NCI-H2107 (cell line): ENCODE measurements around the gene GNPDA2.
"Not testable (repeated sequence)": the region's sequence is repeated elsewhere in the genome, so short reads cannot be mapped to it uniquely, and the experiment has no call there.

Source experiments
- DNase-seq: peaks from one replicate; lab custom pipeline; 2025; lab: John Stamatoyannopoulos, UW

The GNPDA2 gene

GRCh38 chr4:44726038-44726871 lies at the start of gene GNPDA2:
TSS of gene GNPDA2 (minus strand) at chr4:44726556. CDS start at chr4:44722207, 4,349 bp downstream.
- DNase-seq = peak; percentile 70

GRCh38 chr4:44772340-44772739 lies 46.0 kb upstream of the GNPDA2 start:
- no peak for DNase-seq

- DNase-seq = no peak
Observed at GRCh38 chr4:44771789-44772188, 45.4 kb upstream of the GNPDA2 start.

- no peak for DNase-seq
Observed at GRCh38 chr4:44766453-44766852, 40.1 kb upstream of the GNPDA2 start.

GRCh38 chr4:44765116-44765515 lies 38.8 kb upstream of the GNPDA2 start:
- no peak for DNase-seq

GRCh38 chr4:44761306-44761705 lies 35.0 kb upstream of the GNPDA2 start:
- DNase-seq = no peak

- DNase-seq = no peak
Observed at GRCh38 chr4:44760142-44760898, 34.0 kb upstream of the GNPDA2 start.

- no peak for DNase-seq
Observed at GRCh38 chr4:44756559-44756958, 30.2 kb upstream of the GNPDA2 start.

- no peak for DNase-seq
Observed at GRCh38 chr4:44740201-44740600, 13.8 kb upstream of the GNPDA2 start.

GRCh38 chr4:44738615-44739014 lies 12.3 kb upstream of the GNPDA2 start:
- no peak for DNase-seq

GRCh38 chr4:44736900-44737299 lies 10.5 kb upstream of the GNPDA2 start:
- no peak for DNase-seq

GRCh38 chr4:44728694-44729093 lies 2.3 kb upstream of the GNPDA2 start:
- DNase-seq = not testable (repeated sequence)

GRCh38 chr4:44727471-44727870 lies 1.1 kb upstream of the GNPDA2 start:
- no peak for DNase-seq

GRCh38 chr4:44725726-44726037 lies 674 bp downstream of the GNPDA2 start:
- DNase-seq = no peak

GRCh38 chr4:44725166-44725565 lies 1.2 kb downstream of the GNPDA2 start:
- DNase-seq = no peak

- DNase-seq = no peak
Observed at GRCh38 chr4:44722001-44722400, 4.4 kb downstream of the GNPDA2 start.

GRCh38 chr4:44720371-44720770 lies 6.0 kb downstream of the GNPDA2 start:
- no peak for DNase-seq

GRCh38 chr4:44716597-44716996 lies 9.8 kb downstream of the GNPDA2 start:
- DNase-seq = no peak

GRCh38 chr4:44713125-44713524 lies 13.2 kb downstream of the GNPDA2 start:
- DNase-seq = no peak

- DNase-seq = no peak
Observed at GRCh38 chr4:44704673-44705072, 21.7 kb downstream of the GNPDA2 start.

GRCh38 chr4:44701037-44701436 lies 25.3 kb downstream of the GNPDA2 start:
- DNase-seq = no peak

- DNase-seq = no peak
Observed at GRCh38 chr4:44700427-44700826, 25.9 kb downstream of the GNPDA2 start.

GRCh38 chr4:44684648-44685047 lies 41.7 kb downstream of the GNPDA2 start:
- DNase-seq = no peak
